Upper lobe of right lung (tissue), 1 donor: Measurements from ENCODE around the gene NACA. TPM values are rescaled to one million over a fixed set of nuclear protein-coding genes. Genes with fewer than 3 reads are reported as not detected.
"Not testable (repeated sequence)": the region's sequence is repeated elsewhere in the genome, so short reads cannot be mapped to it uniquely, and the experiment has no call there.

Source experiments
- ATAC-seq: fragments of 200-7000 bp; cut with Tn5 transposase; one replicate; pipeline ENCODE4 v1.9.1; 2020; ENCODE audit warnings: mild to moderate bottlenecking, moderate library complexity
- DNase-seq: peaks from one replicate; pipeline ENCODE4 v3.0.0-alpha.2; 2020
- H3K27ac ChIP-seq: fragments of 200-600 bp; one replicate; pipeline ENCODE4 v1.8.0; 2022
- H3K27me3 ChIP-seq: fragments of 200-600 bp; one replicate; pipeline ENCODE4 v1.8.0; 2022; ENCODE audit warnings: mild to moderate bottlenecking
- H3K36me3 ChIP-seq: fragments of 200-600 bp; one replicate; pipeline ENCODE4 v1.8.0; 2022
- H3K4me1 ChIP-seq: fragments of 200-600 bp; one replicate; pipeline ENCODE4 v1.8.0; 2022
- H3K4me3 ChIP-seq: fragments of 200-600 bp; one replicate; pipeline ENCODE4 v1.8.0; 2022; ENCODE audit warnings: mild to moderate bottlenecking
- H3K9me3 ChIP-seq: fragments of 200-600 bp; one replicate; pipeline ENCODE4 v1.8.0; 2022
- CTCF ChIP-seq: fragments of 200-600 bp; IDR thresholded peaks from one replicate; pipeline ENCODE4 v1.8.0; 2022; ENCODE audit warnings: antibody characterized with exemption
- intact Hi-C: fragments of 100-400 bp; cut with DNase I; formaldehyde crosslinking; loops from one replicate; pipeline ENCODE4 v1.11.0; 2022
- total RNA-seq: library from RNA; stranded (reverse); fragmentation: NEBNext Ultra II Directional; extraction: Animal tissue kit (Norgen Biotek cat#: 25700); gene quantifications from one replicate; pipeline ENCODE4 v1.2.1, GENCODE V29; 2021
- donor health status: DM: no; HTN: yes; CAD: no; lungs with severe emphysema.

NACA gene
- total RNA-seq, 1 donor from 2014 or later: 665 TPM

GRCh38 chr12:56714431-56714929 is 10.6 kb downstream of the NACA start:
- no peaks in the 10 kb centered on the region for H3K9me3 ChIP-seq
- intact Hi-C loops: no loop called here
- DNase-seq (no peak), ATAC-seq (no peak)
- no peak overlapping the region for H3K27ac ChIP-seq
- no peak overlapping the region for H3K4me3 ChIP-seq
- peaks cover 9% of the 10 kb centered on the region for H3K4me1 ChIP-seq
- no peaks in the 10 kb centered on the region for H3K27me3 ChIP-seq
- H3K36me3 ChIP-seq: peaks cover 56% of the 10 kb centered on the region
- TF ChIP-seq CTCF: no peak

- no peak overlapping the region for H3K4me3 ChIP-seq
- TF ChIP-seq CTCF: no peak
- no peaks in the 10 kb centered on the region for H3K27me3 ChIP-seq
- peaks cover 47% of the 10 kb centered on the region for H3K36me3 ChIP-seq
- DNase-seq (no peak), ATAC-seq (no peak)
- H3K27ac ChIP-seq: no peak overlapping the region
- no peaks in the 10 kb centered on the region for H3K4me1 ChIP-seq
- no peaks in the 10 kb centered on the region for H3K9me3 ChIP-seq
- intact Hi-C loops: no loop called here
Observed at GRCh38 chr12:56713345-56713744, 11.8 kb downstream of the NACA start.

GRCh38 chr12:56709759-56710376 is 15.2 kb downstream of the NACA start:
- ATAC-seq (no peak), DNase-seq (no peak)
- no peak for TF ChIP-seq CTCF
- Histone ChIP-seq H3K4me1 (no peaks in the 10 kb centered on the region), H3K4me3 (no peak overlapping the region), H3K36me3 (peaks cover 39% of the 10 kb centered on the region), H3K27me3 (no peaks in the 10 kb centered on the region), H3K27ac (no peak overlapping the region), H3K9me3 (no peaks in the 10 kb centered on the region)
- intact Hi-C loops: no loop called here

GRCh38 chr12:56704522-56704921 is 20.6 kb downstream of the NACA start:
- H3K27ac ChIP-seq, H3K4me1 ChIP-seq, H3K4me3 ChIP-seq, ATAC-seq, intact Hi-C loops, H3K9me3 ChIP-seq, H3K27me3 ChIP-seq, H3K36me3 ChIP-seq: not testable (repeated sequence)
- DNase-seq: peak; percentile 7

GRCh38 chr12:56699020-56699661 is 26.0 kb downstream of the NACA start:
- Histone ChIP-seq H3K9me3 (no peaks in the 10 kb centered on the region), H3K4me1 (no peaks in the 10 kb centered on the region), H3K27ac (no peak overlapping the region), H3K27me3 (no peaks in the 10 kb centered on the region), H3K4me3 (no peak overlapping the region), H3K36me3 (no peaks in the 10 kb centered on the region)
- TF ChIP-seq CTCF: no peak
- intact Hi-C loops: no loop called here
- ATAC-seq (no peak), DNase-seq (no peak)

- H3K9me3 ChIP-seq: no peaks in the 10 kb centered on the region
- DNase-seq: no peak
- H3K27me3 ChIP-seq: no peaks in the 10 kb centered on the region
- no peak for TF ChIP-seq CTCF
- H3K4me3 ChIP-seq: no peak overlapping the region
- no peak overlapping the region for H3K27ac ChIP-seq
- no peaks in the 10 kb centered on the region for H3K36me3 ChIP-seq
- H3K4me1 ChIP-seq: no peaks in the 10 kb centered on the region
- no peak for ATAC-seq
- intact Hi-C loops: no loop called here
Observed at GRCh38 chr12:56695327-56696101, 29.6 kb downstream of the NACA start.
